Fibroblast of skin of left biceps (primary cell): Measurements from ENCODE around the gene GIMAP6.
"Not testable (repeated sequence)": the region's sequence is repeated elsewhere in the genome, so short reads cannot be mapped to it uniquely, and the experiment has no call there.

ENCODE experiments used
- DNase-seq, 2 experiments: peaks; one replicate each; pipeline ENCODE4 v3.0.0-alpha.2; 2013; ENCODE audit warnings: low read depth in 2 of 2

The GIMAP6 gene

DNA sequence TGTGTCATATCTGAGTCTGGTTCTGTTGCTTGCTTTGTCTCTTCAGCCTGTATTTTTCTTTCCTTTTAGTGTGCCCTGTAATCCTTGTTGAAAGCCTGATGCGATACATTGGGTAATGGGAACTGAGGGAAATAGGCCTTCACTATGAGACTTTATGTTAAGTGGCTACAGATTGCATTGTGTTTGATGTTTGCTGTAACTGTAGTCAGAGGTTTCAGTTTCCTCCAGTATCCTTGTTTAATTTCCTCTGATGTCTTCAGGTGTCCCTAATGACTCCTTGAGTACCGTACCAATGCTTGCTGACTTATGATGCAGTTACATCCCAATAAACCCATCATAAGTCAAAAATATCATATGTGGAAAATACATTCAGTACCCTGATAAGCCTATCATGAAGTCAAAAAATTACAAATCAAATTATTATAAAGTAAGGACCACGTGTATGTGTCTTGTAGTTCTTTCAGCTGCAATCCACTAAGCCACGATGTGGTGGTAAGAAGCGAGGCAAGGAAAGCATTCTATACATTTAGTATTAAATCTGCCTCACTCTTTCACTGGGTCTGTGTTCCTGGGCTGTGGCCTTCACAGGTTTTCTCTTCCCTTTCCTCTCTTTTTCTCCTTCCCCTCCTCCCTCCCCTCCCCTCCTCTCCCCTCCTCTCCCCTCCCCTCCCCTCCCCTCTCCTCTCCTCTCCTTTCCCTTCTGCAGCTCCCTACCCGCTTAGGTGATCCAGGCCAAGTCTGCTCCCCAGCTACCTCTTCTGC is 13.3 kb upstream of the GIMAP6 start:
- DNase-seq, result no peak

DNA sequence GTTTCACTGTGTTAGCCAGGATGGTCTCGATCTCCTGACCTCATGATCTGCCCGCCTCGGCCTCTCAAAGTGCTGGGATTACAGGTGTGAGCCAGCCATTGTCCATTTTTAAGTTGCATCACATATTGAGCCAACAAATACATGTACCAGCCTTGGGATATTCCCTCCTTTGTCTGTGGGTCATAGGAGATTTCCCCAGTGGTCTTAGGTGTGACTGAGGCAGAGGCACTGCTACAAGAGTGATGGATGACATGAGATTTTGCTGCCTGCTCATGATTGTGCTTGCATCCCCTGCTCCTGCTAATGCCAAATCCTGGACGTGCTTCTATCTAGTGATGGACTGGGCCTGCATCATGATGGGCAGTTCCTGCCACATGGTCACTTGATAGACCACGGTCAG is 10.7 kb upstream of the GIMAP6 start:
- DNase-seq, result no peak

DNA sequence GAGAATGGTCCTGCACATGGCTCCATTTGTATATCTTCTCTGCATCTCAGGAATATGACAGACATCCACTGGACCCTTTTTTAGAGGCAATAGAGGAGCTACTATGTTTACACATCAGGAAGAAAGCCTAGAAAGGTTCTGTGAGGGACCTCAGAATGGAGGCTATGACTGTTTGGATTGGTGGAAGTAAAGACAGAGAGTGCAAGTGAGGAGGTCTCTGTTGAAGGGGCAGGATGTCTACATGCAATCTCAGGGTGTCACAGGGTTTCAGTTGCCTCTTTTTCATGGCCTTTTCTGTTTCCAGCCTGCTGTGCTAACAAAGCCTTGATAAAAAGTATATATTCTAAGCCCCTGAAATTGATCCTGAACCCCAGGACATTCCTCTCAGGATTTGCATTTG is 9.7 kb upstream of the GIMAP6 start:
- no peak for DNase-seq

DNA sequence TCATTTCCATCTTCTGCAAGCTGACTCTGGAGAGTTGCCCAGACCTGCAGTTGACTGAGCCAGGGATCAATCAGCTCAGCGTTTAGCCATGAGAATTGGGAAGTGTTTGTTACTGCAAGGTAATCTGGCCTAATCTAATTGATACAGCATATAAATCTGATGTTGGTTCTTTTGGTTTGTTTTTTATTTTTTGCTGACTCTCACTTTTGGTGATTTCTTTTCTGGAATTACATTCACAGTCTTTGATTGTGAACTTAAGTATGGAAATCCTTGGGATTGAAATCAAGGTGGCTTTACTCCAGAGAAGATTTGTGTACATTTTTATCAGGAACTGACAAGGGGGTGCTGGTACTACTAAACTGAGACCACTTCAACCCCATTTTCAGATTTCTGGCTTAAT is 1.7 kb upstream of the GIMAP6 start:
- no peak for DNase-seq

DNA sequence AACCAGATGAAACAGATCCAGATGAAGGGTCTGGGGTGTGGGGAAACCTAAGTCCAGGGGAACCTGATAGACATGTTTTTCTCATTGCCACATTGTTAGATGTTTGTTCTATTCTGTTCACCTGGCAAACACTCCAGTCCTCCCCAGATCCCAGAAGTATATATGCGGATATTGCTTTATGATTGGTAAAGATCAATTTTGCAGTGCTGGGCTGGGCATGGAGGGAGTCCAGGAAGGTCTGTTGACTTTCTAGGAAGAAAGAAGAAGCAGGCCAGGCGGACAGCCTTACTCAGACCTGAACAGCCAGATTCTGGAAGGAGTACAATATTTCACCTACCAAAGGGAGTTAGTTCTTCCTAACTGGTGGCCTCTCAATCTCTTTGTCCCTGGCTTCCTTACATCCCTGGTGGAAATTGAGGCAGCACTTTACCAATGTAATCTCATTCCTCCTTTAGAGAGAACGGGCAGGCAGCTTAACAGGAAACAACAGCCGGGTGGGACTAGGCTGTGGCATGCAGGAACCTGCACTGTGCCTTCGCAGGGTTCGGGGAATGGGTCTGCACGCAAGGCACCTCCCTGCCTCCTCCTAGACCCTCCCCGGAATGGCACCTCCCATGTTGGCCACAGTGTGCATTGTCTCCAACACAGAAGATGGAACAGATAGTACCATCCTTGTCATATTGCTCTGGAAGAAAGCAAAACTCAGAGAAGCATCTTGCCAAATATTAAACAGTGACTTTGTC is 930 bp downstream of the GIMAP6 start:
- DNase-seq, result no peak

DNA sequence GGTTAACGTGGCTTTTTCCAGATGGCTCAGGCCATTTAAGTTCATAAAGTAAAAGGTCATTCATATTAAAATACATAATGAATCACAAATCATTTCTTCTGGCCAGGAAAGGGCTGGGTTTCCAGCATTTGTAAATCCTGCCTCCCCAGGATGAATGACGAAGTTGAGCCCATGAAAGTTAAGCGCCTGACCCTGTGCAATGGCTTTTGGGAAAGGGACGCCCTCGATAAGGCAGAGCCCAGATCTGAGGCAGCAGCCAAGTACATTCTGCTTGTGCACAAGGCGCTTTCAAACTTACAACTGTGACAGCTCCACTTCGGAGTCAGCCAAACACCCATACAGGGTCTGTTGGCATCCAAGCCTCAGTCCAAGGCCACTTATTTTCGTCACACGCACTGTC is 2.8 kb downstream of the GIMAP6 start:
- DNase-seq, result no peak

DNA sequence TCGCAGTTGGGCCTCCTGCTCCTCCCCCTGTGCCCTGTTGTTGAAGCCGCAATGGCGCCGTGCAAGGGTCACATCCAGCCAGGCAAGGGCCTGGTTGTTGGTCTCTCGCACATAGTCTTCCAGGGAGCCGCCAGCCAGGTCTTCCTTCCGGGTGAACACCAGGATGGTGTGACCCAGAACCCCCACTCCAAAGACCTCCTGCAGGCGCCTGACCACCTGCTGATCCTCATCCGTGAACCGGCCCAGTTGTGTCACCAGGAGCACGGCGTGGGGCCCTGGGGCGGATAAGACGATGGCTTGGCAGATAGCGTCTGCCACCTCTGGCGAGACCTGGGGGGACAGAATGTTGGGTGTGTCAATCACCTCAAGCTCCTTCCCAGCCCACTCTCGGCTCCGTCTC is 4.2 kb downstream of the GIMAP6 start:
- no peak for DNase-seq

DNA sequence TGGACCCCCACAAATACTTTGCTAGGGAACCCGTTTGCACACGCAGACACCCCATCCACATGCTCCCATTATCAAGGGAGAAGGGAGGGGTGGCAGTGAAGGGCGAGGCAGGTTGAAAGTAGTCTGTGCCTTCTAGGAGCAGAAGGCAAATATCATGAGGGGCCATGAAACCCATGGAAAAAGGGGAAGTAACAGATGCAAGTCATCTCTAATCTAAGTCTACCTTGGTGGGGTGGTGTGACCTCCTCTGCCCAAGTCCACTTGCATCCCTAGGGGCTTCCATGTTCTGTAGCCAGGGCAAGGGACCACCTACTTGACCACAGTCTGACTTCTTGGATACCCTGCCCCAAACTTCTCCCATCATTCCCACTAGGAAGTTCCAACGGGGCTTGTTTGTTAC is 5.5 kb downstream of the GIMAP6 start:
- no peak for DNase-seq

DNA sequence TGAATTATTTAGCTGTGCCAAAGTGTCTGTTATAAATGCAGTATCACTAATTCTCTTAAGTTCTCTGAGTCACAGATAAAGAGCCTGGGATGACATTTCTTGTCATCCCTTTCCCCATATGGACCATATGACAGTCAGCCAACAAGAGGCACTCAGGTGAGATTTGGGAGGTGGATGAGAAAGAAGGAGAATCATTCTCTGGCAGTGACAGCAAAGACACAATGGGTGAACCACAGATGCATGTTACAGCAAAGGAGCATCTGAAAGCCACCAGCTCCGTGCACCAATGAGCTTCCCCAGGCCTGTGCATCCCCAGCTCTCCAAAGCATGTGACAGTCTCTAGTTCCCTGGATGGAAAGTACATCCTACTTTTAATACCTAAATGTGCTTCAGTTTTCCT is 10.8 kb downstream of the GIMAP6 start:
- no peak for DNase-seq

DNA sequence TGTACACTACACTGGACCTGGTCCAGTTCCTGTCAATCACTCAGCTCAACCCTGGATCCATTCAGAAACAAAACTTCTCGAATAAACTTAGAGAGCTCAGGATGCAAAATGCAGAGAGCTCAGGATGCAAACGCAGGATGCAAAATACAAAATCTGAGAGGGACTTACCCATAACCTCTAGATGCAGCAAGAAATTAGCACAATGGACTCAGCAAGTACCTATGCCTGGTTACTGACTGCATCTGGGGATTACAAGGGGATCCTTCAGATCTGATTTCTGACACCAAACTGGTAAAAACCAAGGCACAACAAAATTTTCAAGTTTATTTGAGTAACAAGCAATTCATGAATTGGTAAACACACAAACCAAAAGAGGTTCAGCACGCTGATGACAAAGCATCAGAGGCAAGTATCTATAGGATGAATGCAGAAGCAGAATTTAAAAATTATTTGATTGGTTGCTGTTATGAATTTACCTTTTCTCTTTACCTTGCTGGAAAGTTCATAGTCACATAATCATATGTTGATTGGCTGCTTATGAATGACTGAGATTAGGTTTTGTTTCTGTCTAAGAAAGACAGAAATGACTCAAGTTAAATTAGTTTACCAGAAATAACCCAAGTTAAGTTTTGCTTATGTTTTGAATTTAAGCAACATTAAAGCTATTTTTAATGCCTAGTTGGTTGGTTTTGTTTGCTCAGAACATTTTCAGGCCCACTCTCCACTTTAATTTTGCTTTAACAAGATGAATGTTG is 11.4 kb downstream of the GIMAP6 start:
- no peak for DNase-seq

DNA sequence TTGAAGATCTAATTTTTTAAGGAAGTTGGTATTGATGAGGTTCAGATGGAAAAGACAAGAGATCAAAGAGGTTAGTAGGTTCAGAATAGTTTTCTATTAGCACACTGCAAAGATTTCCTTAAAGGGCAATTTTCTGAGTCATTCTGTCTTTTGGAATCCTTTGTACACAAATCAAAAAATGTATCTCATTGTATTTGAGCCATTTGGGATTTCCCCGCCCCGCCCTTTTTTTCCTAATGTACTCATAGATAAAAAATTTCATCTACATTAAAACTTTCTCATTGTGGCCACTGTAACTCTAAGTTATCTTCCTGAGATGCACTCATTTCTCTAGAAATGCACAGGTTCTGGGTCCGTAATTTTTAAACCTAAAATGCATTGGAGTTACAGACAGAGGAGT is 12.1 kb downstream of the GIMAP6 start:
- no peak for DNase-seq

DNA sequence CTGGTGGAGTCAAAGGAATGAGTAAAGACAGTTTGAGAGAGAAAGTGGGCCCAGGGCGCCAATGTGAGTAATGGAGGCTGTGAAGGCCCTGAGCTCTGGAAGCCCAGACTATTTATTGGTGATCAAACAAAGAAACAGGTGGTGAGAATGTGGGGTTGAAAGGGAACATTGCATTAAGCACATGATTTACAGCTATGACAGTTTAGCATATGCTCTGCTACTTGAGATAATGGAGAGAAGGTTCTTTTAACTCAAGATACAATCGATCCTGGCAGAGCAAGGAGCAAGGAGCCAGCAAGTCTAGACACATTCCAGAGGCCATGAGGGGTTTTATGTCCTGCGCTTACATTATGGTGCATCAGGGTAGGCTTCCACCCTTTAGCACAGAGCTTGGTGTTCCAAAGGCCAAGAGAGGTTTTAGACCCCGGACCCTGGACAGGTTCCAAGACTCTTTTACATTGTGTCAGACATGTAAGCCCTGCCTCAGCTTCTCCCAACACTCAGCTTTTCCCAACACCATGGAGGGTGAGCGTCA is 16.9 kb downstream of the GIMAP6 start:
- not testable (repeated sequence) for DNase-seq

DNA sequence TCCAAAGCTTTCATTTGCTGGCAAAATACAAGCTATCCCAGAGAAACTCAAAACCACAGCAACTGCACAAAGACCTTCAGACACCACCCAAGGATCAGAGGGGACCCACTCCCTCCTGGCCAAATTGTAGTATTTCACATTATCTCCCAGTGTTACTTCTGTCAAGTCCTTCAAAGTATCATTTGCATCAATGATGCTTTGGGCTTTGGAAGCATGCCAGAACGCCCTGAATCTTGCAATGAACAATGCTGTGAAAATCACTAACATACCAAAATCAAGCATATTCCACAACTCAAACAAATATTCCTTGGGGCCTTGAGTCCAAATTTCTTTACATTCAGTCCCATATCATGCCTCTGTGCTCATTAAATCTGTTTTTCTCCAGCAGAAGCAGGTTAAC is 17.8 kb downstream of the GIMAP6 start:
- DNase-seq, result not testable (repeated sequence)

DNA sequence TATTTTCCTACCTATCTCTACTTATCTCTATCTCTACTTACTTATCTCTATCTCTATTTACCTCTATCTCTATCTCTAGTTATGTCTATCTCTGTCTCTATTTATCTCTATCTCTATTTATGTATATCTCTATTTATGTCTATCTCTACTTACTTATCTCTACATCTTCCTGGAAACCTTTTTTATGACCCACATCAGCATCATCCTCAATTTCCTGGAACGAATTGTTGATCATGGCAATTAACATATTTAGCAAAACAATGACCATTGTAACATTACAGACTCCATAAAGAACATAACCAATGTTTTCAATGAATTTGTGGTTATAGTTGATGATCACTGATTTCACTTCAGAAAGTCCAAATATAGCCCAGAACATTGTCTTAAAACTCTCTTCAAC is 18.3 kb downstream of the GIMAP6 start:
- DNase-seq, result no peak

DNA sequence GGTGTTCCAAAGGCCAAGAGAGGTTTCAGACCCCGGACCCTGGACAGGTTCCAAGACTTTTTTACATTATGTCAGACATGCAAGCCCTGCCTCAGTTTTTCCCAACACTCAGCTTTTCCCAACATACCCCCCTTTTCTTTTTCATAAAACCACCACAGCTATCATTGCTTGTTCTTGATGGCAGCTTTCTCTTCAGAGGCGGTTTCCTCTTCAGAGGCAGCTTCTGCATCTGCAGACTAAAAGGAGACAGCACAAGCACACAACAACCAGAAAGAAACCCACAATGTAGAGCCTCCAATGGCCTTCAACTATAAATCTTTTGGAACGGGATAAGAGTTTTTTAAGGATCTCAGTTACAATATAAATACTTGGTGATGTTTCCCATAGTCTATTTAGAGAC is 19.3 kb downstream of the GIMAP6 start:
- DNase-seq, result no peak

DNA sequence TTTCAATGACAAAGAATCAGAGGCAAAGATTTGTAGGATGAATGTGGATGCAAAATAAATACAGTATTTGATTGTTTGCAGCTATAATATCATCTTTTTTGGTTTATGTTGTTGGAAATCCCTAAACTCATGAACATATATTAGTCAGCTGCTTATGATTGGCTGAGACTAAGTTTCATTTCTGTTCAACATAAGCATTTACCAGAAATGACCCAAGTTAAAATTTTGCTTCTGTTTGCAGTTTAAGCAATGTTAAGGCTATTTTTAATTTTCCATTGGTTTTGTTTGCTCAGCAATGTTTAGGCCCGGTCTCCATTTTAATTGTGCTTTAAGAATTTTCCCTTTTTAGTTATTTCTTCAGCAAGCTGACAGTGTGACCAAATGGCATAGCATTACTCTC is 22.0 kb downstream of the GIMAP6 start:
- no peak for DNase-seq

DNA sequence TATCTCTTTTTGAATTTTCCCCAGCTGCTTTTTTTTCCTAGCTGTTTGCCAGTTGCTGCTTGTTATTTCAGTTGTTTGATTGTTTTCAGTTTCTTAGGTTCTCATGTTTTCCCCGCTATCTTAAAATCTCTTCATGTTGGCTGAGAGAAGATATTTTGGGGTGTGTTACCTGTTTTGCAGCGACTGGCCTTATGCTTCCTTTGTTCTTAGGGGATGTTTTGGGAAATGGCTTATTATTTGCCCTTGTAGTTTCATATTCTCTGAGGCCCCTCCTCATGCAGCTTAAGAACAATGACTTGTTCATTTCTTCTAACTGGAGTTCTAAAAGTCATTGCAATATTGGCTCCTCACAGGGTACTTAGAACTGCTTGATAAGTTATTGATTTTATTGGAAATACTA is 28.6 kb downstream of the GIMAP6 start:
- not testable (repeated sequence) for DNase-seq

DNA sequence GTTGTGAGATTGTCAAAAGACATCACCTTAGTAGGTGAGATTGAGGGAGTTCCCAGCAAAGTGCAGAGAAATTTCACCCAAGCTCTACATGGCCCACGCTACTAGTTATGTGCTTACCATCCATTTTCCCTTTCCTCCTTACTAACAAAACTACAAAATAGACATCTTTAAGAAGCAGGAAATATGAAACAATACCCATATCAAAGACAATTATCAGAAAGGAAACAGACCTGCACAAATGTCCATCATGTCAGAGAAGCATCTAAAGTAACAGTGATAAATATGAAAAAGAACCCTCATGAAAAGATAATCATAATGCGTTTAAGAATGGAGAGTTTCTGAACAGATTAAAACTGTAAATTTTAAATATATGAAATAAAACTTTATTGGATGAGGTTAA is 36.8 kb downstream of the GIMAP6 start:
- no peak for DNase-seq

DNA sequence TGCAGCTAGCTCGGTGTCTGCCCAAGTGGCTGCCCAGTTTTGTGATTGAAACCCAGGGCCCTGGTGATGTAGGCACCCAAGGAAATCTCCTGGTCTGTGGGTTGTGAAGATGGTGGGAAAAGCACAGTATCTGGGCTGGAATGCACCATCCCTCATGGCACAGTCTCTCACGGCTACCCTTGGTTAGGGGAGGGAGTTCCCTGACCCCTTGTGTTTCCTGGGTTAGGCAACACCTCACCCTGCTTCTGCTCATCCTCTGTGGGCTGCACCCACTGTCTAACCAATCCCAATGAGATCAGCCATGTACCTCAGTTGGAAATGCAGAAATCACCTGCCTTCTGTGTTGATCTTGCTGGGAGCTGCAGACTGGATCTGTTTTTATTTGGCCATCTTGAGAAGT is 37.4 kb downstream of the GIMAP6 start:
- no peak for DNase-seq

DNA sequence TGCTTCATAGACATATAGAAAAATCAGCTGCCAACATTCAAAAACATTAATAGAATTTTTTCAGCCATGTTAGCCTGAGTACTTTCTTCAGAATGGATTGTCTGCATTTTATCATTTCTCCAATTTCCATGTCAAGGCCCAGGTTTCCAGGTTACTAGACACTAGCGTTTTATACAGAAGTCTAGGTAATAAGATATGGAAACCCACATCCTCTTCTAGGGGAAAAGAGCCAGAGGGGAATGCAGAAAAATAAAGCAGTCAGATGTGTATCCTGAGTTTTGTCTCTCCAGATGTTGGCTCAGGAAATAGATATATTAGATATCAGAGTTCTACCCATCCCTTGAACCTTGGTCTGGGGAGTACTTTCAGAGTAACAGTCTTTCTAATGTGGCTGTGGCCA is 44.6 kb downstream of the GIMAP6 start:
- DNase-seq, result no peak

DNA sequence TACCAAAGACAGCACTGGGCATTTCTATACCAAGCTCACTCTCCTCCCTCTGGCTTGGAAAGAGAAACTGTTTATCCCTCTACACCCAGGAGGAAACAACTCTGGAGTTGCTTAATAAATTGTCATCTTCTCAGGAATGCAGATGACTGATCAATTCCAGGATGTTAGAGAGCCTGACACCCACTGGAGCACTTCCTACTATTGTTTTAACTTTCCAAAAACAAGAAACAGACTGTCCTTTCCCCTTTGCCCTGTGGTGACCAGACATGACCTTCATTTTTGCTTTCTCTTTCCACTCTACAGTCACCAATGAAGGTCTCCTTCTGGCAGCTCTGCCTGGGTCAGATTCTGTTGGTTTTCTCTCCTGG is 45.4 kb downstream of the GIMAP6 start:
- no peak for DNase-seq

DNA sequence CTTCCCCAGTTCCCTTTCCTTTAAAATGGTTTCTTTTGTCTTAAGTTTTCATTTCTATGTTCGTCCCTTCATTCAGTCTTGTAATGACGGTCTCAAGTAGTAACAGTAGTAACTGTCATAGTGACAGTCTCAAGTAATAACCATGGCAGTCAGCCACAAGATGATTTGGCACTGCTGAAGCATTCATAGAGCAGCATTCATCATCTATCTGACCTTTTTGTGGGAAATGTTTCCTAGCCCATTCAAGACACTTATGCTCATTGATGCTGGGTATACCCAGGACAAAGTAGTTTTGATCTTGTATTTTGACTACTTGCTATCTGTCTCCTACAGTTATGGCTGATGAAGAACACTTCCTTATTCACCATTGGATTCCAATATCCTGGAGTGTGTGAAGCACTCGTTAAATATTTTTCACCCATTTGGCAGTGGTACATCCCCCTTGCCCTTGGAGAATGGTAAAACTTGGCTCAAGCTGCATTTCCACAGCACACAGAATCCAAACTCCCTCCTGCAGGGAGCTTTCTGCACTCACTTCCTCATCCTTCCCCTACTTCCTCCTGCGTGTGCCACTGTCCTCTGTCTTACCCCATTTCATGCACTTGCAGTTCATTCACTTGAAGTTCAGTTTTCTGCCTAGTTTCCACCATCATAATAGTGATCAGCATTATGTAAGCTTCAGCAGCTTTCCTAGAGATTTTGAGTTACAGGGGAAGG is 46.0 kb downstream of the GIMAP6 start:
- DNase-seq, result no peak
